Fibroblast of peridontal ligament (primary cell): Measurements from ENCODE around the gene TJP2.

Experiments used
- DNase-seq: peaks from one replicate; pipeline ENCODE4 v3.0.0-alpha.2; 2010; ENCODE audit errors: extremely low read depth

Gene TJP2

GRCh38 chr9:69229367-69229766, 55.3 kb downstream of the TJP2 start:
- no peak for DNase-seq

GRCh38 chr9:69232135-69232534, 58.1 kb downstream of the TJP2 start:
- no peak for DNase-seq

GRCh38 chr9:69234683-69235082, 60.6 kb downstream of the TJP2 start:
- no peak for DNase-seq

GRCh38 chr9:69236188-69236587, 62.1 kb downstream of the TJP2 start:
- DNase-seq = no peak

- no peak for DNase-seq
Observed at GRCh38 chr9:69237702-69238295, 63.7 kb downstream of the TJP2 start.

- no peak for DNase-seq
Observed at GRCh38 chr9:69243116-69243515, 69.0 kb downstream of the TJP2 start.

- DNase-seq = no peak
Observed at GRCh38 chr9:69246629-69247028, 72.6 kb downstream of the TJP2 start.

GRCh38 chr9:69248005-69248404, 73.9 kb downstream of the TJP2 start:
- no peak for DNase-seq

GRCh38 chr9:69249337-69249736, 75.3 kb downstream of the TJP2 start:
- DNase-seq = no peak

- DNase-seq = no peak
Observed at GRCh38 chr9:69250681-69251080, 76.6 kb downstream of the TJP2 start.

GRCh38 chr9:69252436-69252835, 78.4 kb downstream of the TJP2 start:
- DNase-seq = no peak

- peak; percentile 34 for DNase-seq
Observed at GRCh38 chr9:69253057-69253456, 79.0 kb downstream of the TJP2 start.

GRCh38 chr9:69254223-69254622, 80.1 kb downstream of the TJP2 start:
- DNase-seq = no peak

GRCh38 chr9:69255591-69255990, 81.5 kb downstream of the TJP2 start:
- no peak for DNase-seq

- no peak for DNase-seq
Observed at GRCh38 chr9:69258551-69258950, 84.5 kb downstream of the TJP2 start.

GRCh38 chr9:69260161-69260560, 86.1 kb downstream of the TJP2 start:
- DNase-seq = no peak

- no peak for DNase-seq
Observed at GRCh38 chr9:69261636-69262035, 87.6 kb downstream of the TJP2 start.

GRCh38 chr9:69264526-69264925, 90.4 kb downstream of the TJP2 start:
- no peak for DNase-seq

GRCh38 chr9:69265891-69266290, 91.8 kb downstream of the TJP2 start:
- no peak for DNase-seq

GRCh38 chr9:69272212-69272611, 98.1 kb downstream of the TJP2 start:
- DNase-seq = no peak

- no peak for DNase-seq
Observed at GRCh38 chr9:69273161-69273560, 99.1 kb downstream of the TJP2 start.

- DNase-seq = no peak
Observed at GRCh38 chr9:69276775-69277174, 102.7 kb downstream of the TJP2 start.

- DNase-seq = no peak
Observed at GRCh38 chr9:69279084-69279731, 105.1 kb downstream of the TJP2 start.

GRCh38 chr9:69279733-69280132, 105.7 kb downstream of the TJP2 start:
- no peak for DNase-seq
